CD4-positive, alpha-beta T cell treated with Interleukin-6 at 100 ng/mL for 8 hours (primary cell): Measurements from ENCODE around the gene SDHD.

ENCODE experiments used
- DNase-seq: peaks from one replicate; pipeline ENCODE4 v3.0.0-alpha.2; 2020; ENCODE audit warnings: mixed read lengths, low spot score

The SDHD gene

DNA sequence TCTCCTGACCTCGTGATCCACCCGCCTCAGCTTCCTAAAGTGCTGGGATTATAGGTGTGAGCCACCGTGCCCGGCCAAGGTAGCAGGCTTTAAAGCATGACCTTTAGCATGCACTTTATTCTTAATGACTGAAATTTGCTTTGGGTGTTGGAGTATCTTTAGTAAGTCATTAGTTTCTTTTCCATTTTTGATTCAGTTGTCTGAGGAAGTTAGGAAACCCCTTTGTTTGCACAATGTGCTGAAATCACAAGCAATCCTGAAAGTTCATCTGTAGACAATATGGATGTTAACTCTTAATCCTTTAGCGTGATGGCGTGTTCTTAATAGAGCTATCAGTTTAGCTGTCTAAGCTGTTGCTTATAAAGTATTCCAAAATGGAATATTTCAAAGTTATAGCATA lies 16.8 kb downstream of the SDHD start:
- DNase-seq, result no peak

DNA sequence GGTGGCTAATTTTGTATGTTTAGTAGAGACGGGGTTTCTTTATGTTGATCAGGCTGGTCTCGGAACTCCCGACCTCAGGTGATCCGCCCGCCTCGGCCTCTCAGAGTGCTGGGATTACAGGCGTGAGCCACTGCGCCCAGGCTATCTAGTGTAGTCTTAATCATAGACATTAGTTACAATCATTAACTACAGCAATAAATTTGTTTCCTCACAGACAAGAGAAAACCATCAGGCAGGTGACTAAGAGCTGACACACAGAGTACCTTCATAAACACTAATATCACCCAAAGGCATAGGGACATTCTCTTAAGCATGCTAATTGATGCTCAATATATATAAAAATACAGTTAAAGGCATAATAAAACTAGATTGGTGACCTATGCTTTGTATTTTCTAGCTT lies 19.4 kb downstream of the SDHD start:
- no peak for DNase-seq

- DNase-seq, result peak; percentile 17
Observed at GRCh38 chr11:112113539-112114457, 27.1 kb downstream of the SDHD start.

DNA sequence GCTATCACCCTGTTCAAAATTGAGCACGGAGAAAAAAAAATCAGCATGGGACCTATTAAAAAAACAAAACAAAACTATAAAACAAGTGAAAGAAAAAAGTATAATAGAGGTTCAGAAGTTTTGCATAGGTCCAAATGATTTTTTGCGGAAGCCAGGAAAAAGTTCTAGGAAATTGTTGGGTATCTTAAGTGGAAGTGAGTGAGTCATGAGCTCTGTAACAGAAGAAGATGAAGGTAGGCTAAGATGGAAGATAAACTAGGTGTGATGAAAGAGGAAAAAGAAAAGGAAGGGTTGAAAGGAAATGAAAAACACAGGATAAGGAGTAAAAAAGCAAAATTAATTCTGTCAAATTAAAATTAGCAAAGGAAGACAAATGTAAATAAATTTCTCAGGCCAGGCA lies 27.8 kb downstream of the SDHD start:
- DNase-seq, result no peak

DNA sequence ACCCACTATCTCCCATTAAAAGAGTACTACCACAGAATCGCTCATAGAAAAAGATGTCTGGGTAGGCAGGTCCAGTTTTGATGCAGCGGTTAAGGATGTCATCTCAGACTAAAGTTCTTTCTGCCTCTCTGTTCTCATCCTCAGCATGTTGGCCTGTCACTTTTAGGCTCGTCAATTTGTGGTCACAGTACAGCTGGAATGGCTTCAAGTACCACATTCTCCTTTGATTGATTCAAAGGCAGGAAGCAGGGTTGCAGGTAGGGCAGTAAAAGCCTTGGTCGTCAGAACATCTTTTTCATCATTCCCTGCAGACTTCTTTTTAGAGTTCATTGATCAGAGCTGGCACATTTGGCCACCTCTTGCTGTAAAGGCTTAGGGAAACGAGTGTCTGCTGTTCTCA lies 28.7 kb downstream of the SDHD start:
- no peak for DNase-seq

DNA sequence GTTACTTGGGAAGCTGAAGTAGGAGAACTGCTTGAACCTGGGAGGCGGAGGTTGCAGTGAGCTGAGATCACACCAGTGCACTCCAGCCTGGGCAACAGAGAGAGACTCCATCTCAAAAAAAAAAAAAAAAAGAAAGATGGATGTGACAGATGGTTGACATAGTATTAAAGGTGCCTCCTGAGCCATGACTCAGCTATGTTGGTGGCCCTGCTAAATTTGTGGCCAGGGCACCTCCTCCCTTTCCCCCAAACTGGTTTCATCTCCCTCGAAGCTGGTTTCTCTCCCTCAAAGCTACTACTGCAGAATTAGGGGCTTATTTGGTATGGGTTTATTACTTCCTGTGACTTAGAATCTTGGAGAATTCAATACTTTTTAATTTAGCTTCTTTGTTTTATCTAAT lies 31.5 kb downstream of the SDHD start:
- DNase-seq, result no peak

DNA sequence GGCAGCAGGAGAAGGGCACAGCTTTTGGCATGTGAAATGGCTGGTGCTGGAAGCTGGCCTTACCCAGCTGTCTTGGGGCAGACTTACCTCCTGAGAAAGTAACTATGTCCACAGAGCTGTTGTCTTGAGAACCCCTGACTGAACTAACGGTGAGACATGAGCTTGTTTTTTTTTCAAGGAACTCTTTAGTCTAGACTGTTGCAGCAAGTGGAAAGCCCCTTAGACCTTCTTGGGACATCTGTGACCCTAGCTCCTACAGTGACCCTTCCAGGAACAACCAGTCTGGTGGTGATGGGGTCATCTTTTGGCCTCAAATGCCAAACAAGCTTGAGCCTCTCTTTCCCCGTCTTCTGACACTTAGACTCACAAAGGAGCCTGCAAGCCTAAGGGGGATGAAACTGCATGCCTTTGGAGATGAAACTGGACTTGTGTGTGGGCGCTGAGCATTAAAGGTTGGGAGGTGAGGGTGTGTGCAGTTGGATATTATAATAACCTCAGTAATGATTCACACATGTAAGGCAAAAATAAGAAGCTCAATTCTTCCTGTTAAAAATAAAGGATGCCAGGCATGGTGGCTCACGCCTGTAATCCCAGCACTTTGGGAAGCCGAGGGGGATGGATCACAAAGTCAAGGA lies 35.4 kb downstream of the SDHD start:
- DNase-seq, result no peak

DNA sequence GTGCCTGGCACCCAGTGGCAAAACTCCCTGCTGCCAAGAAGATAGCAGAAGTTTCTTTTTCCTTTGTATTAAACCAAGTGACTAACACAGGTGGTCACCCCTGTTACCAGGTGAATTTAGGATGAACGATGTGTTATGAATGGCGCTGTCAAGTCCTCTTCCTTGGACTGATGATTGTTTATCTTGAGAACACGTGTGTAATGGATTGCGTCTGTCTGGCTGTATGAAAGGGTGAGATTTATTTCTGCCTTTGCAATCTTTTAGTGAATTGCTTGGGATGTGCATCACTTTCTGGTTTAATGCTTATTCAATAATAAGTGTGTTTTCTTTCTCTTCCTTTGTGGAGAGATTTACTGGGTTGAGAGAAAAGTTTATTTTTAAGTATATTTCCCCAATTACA lies 36.5 kb downstream of the SDHD start:
- DNase-seq, result no peak

DNA sequence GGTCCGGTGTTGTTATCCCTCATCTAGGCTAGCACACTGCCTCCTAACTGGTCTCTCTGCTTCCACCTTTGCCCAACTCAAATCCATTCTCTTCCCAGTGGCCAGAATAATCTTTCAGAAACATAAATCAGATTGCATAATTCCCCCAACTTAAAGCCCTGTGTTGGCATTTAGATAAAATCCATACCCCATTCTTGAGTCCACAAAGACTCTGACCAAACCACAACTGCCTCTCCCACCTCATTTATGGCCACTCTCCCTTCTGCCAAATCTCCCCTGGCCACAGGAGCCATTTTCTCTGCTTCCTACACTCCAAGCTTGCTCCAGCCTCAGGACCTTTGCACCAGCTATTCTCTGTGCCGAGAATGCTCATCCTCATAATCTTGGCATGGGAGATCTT lies 40.4 kb downstream of the SDHD start:
- no peak for DNase-seq

- DNase-seq, result no peak
Observed at GRCh38 chr11:112128483-112129121, 41.9 kb downstream of the SDHD start.

DNA sequence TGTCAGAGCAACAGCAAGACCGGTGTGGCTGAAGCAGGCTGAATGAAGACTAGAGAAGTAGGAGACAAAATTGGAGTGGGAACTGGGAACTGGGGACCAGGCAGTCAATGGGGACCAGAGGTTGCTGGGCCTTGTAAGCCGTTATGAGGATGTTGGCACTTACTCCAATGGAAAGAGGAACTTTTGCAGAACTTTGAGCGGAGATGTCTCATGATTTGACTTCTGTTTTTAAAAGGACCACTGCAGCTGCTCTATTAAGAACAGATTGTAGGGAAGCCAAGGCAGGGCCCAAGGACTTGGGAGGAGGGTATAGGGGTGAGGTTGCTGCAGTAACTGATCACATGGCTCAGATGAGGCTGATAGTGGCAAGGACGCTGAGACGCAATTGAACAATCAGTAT lies 43.0 kb downstream of the SDHD start:
- DNase-seq, result no peak

DNA sequence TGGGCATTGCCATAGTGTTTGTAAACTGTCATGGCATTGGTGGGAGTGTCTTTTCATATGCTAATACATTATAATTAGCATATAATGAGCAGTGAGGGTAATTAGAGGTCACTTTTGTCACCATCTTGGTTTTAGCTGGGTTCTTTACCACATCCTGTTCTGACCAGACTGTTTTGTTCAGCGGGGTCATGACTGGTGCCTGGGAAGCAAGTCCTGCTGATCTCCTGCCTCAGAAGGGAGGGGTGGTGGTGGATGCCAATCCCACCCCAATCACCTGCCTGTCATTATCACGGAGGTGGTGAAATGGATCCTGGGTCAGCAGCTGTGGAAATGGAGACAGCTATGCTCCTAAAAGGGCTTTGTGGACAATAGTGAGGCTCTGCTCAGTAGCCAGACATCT lies 46.1 kb downstream of the SDHD start:
- no peak for DNase-seq

GRCh38 chr11:112134473-112134872 lies 47.8 kb downstream of the SDHD start:
- DNase-seq, result no peak

- no peak for DNase-seq
Observed at GRCh38 chr11:112143597-112143996, 56.9 kb downstream of the SDHD start.
